Measurements from ENCODE around the gene DLX6.

Gene DLX6

GRCh38 chr7:97011536-97012364, 6.4 kb downstream of the DLX6 start:
- DNase-seq, result no peak

GRCh38 chr7:97012365-97013133, 7.2 kb downstream of the DLX6 start:
- no peak for DNase-seq

GRCh38 chr7:97013134-97013844, 7.9 kb downstream of the DLX6 start:
- no peak for DNase-seq

GRCh38 chr7:97013845-97014134, 8.4 kb downstream of the DLX6 start:
- DNase-seq, result no peak

- DNase-seq, result no peak
Observed at GRCh38 chr7:97014145-97014750, 8.9 kb downstream of the DLX6 start.

DNA sequence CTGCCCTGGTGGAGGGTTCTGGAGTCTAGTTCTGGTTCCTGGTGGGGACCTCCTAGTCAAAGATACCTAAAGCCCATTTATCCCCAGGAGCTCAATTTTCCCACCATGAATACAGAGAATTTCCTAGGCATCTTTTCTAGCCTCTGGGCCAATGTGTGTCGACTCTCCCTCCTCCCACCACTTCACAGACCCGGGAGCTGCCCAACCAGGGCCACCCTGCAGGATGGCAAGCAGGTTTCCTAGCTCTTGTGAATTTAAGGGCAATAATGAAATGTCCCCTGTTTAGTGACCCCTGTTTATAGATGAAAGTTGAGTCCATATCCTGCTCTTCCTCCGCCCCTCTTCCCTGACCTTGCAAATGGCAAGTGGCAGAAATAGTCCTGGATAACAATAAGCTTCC, 9.9 kb downstream of the DLX6 start:
- DNase-seq, result no peak

- no peak for DNase-seq
Observed at GRCh38 chr7:97015756-97016380, 10.5 kb downstream of the DLX6 start.

GRCh38 chr7:97016381-97017191, 11.2 kb downstream of the DLX6 start:
- DNase-seq, result no peak

GRCh38 chr7:97017192-97018125, 12.1 kb downstream of the DLX6 start:
- DNase-seq, result no peak

- DNase-seq, result no peak
Observed at GRCh38 chr7:97018126-97018601, 12.8 kb downstream of the DLX6 start.

- no peak for DNase-seq
Observed at GRCh38 chr7:97018791-97019531, 13.6 kb downstream of the DLX6 start.

DNA sequence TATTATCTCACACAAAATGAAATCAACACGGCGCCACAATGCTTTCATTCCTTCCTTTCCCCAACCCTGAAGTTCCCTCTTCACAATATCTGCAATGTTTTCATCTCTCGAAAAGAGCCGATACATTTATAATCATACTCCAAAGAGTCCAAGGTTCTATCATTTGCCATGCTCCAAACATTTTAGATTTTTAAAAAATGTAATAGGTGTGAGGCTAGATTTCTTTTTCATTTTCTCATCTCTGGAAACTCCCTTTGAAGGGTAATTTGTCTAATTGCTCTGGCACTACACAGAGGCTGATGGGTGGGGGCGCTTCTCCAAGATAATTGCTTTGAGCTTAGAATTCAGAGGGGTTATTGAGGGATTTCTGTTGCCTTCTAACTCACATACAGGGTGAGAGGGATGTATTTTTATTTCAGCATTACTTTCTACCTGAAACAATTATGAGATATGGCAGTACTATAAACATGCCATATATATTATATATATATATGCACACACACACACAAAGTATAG, 14.4 kb downstream of the DLX6 start:
- no peak for DNase-seq

- DNase-seq, result no peak
Observed at GRCh38 chr7:97020601-97020995, 15.2 kb downstream of the DLX6 start.

DNA sequence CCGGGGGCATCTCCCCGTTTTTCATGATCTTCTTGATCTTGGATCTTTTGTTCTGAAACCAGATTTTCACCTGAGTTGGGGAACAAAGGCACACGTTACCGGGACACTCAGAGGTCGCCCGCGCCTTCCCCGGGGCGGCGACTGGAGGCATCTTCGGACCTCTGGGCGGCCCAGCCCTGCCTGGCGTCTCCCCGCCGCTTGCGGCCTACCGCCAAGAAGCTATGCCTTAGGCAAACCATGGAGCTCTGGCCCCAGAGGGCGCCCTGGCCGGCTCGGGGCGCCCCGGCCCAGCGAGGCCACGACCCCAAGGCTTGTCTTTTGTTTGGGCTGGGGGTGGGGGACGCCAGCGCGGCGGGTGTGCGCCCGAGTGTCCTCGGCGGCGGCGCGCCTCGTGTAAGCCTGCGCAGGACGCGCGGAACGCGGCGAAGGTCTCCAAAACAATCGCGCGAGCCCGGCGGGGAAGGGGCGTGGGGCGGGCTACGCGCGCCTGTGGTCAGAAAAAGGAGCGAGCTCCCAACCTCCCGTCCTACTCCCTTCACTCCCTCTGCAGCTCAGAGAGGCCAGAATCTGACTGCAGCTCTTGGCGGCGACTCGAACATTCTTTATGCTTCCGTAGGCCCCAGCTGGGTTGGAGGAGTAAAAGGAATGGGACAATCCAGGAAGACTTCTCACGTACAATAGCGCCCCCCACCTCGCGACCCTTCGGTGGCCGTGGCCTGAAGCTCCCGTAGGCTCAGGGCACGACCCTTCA, 15.8 kb downstream of the DLX6 start:
- DNase-seq, result no peak

- no peak for DNase-seq
Observed at GRCh38 chr7:97021747-97022490, 16.6 kb downstream of the DLX6 start.

GRCh38 chr7:97022491-97023306, 17.3 kb downstream of the DLX6 start:
- DNase-seq, result no peak
